HG03558 (cell line): ENCODE results near the gene FAM81B.
"Not testable (repeated sequence)": the region's sequence is repeated elsewhere in the genome, so short reads cannot be mapped to it uniquely, and the experiment has no call there.

Experiments
- ATAC-seq: cut with Tn5 transposase; IDR thresholded peaks from one replicate; pipeline ENCODE4 v1.9.1; 2021; ENCODE audit warnings: moderate number of reproducible peaks; ENCODE audit not compliant: unreplicated experiment; ENCODE audit errors: extremely low read depth

The FAM81B gene, protein sequence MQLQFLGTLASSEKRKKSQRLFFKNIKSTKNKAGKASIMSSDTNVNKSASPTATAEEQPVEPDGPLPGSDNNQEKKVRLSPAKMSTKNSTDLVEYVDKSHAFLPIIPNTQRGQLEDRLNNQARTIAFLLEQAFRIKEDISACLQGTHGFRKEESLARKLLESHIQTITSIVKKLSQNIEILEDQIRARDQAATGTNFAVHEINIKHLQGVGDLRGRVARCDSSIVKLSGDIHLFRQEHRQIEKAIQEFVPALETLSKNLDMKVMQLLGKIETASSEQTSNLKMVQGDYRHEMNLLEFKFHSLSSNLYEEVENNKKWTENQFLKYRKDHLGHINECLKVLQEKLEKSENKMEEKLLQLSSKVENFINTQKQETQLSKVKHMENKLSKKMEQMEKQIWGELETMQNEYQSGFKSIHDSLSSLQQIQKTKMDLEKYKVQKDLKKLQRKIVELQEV

DNA sequence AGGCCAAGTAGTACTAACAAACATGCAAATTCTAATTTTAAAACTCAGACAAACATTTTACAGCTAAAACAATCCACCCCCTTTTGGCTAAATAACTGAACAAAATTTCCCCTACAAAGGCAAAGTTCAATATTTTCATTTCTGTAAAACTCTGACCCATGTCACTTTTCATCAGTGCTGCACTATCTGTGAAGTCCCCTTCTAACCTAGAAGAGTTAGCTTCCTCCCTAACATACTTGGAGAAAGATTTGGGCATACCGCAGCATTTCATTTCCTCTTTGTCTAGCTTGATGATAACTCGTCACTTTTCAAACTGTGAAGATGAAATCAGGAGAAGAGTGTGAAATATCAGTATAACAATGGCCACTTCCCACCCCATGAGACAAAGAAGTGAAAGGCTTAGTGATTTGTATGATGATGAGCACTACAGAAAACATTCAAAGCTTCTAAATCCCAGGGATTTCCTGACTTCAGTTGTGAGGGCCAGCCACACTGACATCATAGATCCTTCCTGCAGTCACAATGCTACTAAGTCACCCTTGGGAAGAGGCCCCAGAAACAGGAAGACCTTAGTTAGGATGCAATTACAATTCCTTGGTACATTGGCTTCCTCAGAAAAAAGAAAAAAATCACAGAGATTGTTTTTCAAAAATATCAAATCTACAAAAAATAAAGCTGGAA is at the start of gene FAM81B:
Gene FAM81B (plus strand): TSS at position 555 of the 681 bp plus-strand sequence. CDS start 24 bp downstream, at position 579.
- ATAC-seq, result no peak

DNA sequence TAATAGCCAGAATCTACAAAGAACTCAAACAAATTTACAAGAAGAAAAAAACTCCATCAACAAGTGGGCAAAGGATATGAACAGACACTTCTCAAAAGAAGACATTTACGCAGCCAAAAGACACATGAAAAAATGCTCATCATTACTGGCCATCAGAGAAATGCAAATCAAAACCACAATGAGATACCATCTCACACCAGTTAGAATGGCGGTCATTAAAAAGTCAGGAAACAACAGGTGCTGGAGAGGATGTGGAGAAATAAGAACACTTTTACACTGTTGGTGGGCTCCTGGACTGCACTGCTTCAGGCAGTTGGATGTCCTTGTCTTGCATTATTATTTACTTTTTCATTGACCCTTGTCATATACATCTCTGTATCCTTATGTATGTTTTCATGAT is 49.7 kb upstream of the FAM81B start:
- not testable (repeated sequence) for ATAC-seq

DNA sequence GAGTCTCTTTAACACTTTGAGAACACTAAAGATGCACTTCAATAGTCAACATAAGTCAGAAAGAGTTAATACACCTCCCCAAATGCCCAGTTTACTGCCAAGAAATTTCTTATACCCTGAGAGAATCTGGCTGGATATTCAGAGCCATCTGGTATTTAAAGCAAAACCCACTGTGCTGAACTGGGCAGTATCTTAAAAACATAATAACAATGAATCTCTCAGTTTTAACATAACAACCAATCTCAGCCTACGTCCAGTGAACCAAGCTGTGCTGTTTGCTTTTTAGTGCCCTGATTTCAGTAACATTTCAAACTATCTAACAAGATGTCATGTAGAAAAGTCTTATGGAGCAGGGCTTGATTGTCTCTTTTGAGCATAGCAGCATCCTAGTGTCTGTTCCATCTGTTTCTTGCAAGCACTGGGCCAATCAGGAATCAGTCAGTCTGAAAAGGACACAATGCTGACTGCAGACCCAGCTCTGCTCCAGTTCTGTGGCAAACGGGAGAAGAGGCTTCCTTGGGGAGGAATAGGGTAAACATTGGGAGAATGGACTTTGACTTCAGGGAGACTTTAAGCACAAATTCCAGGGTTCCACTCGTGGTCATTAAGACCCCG is 43.6 kb upstream of the FAM81B start:
- ATAC-seq, result no peak

DNA sequence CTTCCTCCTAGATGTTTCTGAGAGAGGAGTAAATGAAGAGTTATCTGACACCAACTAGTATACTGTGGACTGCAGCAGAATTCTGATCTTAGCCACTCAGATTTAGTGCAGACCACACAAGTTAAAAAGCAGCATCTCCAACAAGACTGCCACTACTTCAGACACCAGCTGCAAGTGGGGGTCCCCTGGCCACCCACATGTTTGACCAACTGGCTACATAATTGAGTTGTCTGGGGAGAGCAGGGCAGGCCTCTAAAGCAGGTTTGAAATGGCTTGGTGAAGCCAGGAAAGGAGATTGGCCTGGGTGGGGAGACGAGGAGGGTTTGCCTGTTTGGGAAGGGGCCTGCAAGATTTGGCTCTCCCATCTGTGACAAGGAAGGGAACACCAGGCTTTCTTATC is 40.5 kb upstream of the FAM81B start:
- no peak for ATAC-seq

DNA sequence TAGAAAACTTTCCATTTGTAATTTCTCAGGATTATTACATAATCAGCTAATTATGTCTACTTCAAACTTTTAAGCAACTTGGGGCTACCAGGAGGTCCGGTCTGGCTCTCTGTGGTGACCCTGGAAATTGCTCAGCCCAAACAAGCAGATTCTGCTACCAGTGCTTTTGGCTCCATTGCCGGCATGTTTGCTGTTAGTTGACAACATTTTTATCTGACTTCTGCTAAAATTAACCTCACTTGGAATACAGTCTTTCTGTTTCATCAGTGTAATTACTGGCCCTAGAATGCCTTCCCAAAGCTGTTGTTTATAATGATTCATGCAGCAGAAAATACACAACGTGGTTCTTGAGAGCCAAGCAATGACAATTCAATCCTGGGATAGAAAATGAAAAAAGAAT is 38.5 kb upstream of the FAM81B start:
- no peak for ATAC-seq

DNA sequence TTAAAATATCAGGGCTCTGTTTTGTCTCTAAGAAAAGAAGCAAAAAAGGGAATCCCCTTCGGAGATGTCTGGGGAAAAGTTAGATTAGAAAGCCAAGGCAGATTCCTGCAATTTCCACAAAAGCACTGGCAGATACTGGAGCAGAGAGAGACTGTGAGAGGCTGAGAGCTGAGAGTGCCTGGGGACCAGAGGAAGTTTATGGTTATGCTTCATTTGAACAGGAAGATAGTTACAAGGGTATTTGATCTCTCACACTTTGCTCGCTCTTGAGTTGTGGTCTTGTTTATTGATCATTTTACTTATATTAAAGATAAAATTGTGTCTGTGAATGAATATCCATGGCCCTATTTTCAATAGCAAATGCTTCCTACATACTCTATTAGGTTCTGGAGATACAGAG is 32.8 kb upstream of the FAM81B start:
- ATAC-seq, result no peak

DNA sequence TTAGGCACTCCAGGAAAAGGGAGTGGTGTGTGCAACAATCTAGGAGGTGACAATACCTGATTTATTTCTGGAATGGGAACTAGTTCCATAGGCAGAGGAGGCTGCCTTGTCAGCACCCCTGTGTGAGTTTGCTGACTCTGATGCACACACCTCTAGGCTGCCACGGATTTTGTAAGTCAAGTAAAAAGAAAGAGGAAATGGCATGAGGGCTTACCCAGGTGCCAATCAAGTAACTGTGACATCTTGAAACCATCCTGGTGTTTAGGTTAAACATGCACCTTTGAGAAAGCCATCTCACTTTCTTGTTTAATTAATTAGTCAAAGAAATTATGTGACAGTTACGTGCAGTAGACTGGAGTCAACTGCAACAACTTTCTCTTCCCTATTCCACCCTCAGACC is 32.3 kb upstream of the FAM81B start:
- ATAC-seq, result no peak

DNA sequence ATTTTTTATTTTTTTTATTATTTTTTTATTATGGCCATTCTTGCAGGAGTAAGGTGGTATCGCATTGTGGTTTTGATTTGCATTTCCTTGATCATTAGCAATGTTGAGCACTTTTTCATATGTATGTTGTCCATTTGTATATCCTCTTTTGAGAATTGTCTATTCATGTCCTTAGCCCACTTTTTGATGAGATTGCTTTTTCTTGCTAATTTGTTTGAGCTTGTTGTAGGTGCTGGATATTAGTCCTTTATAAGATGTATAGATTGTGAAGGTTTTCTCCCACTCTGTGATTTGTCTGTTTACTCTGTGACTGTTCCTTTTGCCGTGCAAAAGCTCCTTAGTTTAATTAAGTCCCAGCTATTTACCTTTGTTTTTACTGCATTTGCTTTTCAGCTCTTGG is 30.5 kb upstream of the FAM81B start:
- ATAC-seq, result not testable (repeated sequence)

DNA sequence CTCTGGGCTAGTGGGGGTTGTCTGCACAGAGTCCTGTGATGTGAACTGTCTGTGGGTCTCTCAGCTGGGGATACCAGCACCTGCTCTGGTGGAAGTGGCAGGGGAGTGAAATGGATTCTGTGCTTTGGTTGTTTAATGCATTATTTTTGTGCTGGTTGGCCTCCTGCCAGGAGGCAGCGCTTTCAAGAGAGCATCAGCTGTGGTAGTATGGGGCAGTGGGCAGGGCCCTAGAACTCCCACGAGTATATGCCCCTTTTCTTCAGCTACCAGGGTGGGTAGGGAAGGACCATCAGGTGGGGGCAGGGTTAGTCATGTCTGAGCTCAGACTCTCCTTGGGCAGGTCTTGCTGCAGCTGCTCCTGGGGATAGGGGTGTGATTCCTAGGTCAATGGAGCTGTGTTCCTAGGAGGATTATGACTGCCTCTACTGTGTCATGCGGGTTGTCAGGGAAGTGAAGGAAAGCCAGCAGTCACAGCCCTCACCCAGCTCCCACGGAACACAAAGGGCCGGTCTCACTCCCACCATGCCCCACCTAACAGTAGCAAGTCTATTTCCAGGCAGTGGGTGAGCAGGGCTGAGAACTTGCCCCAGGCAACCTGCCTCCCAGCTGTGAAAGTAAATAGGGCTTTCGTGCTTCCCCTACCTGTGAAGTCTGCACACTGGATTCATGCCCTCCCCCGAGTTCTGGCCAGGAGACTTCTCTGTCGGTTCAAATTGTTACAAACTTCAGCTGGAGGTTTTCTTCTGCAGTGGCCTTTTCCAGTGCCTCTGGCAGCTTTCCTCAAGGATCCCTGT is 25.7 kb upstream of the FAM81B start:
- ATAC-seq, result no peak

DNA sequence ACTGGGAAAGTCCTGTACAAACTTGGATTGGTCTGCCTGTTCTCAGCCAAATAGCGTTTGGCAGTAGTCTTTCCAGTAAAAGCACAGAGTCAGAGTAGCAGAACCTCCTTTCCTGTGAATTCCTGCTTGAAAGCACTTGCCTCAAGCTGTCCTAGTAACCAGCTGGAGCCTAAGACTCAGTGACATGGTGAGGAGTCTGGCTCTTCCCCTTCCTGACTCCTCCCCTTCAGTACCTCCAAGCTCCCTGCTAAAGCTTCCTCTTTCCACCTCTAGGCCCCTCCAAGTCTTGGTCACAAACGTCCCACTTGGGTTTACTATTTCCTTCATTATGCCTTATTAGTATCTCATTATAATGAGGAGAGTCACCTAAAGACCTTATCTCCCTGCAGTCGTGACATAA is 21.4 kb upstream of the FAM81B start:
- no peak for ATAC-seq

DNA sequence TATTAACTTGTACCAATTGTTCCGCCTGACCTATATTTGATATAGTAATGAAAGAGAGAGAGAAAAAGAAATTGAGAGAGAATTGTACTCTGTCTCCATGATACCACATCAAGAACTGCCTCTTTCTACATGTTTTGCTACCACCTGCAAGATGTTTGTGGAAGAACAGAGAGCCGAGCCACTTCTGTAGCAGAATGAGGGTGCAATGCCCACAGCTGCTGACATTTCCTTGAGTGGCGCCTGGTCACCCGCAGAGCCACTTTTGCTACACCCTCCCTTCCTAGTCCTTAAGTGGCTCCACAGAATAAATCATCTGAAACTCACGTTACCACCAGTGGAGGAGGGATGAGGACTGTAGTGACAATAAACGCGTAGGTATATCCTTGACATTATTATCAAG is 17.1 kb upstream of the FAM81B start:
- no peak for ATAC-seq

DNA sequence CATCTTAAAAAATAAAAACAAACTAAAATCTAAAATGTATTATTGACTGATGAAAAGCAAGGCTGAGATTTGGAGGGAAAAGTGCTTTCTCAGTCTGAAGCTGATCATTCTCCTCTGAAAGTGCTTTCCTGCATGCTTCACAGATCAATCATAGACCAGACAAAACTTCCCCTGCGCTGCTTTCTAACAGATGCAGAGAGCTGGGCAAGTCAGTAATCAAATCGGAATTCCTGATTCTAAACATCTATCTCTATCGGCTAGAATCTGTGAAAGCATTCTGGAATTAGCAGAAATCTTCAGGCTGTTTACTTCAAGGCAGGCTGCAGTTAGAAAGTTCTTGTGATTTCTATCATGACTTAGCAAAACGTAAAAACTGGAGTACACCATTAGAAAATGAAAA is 15.6 kb upstream of the FAM81B start:
- no peak for ATAC-seq

DNA sequence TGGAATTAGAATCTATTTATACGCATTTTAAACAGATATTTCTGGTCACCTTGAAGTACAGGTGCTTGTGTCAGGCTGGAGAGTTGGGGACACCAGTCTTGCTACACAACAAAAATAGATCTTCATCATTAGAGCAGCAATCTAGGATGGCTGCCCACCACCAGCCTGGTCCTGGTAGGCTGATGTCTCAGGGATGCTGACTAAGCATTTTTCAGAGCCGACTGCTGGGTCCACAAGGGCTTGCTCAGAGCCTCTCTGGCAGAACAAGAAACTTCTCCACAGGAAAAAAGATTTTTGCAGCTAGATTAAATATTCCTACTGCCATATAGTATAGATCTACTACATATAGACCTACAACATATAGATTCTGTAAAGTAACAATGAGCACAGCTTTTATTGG is 12.0 kb upstream of the FAM81B start:
- no peak for ATAC-seq

DNA sequence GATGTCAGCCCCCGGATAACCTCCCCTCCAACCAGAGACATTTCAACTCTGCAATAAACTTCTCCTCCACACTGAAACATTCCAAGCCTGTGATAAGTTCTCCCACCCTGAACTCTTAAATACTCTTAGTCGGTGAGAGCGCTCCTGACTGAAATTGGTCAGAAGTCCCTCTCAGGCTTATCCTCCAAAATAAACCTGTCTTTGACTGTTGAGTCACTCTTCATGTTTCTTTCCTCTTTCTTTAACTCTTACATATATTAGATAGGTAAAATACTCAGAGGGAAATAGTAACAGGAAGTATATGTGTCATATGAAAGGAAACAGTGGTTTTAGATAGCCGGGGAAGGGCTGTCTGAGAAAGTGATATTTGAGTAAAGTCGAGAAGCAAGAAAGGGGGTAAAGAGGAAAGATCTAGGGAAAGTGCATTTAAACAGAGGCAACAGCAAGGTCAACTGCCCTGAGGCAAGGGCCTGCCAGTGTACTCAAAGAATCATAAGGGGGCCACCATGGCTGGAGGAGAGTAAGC is 11.0 kb upstream of the FAM81B start:
- ATAC-seq, result no peak

DNA sequence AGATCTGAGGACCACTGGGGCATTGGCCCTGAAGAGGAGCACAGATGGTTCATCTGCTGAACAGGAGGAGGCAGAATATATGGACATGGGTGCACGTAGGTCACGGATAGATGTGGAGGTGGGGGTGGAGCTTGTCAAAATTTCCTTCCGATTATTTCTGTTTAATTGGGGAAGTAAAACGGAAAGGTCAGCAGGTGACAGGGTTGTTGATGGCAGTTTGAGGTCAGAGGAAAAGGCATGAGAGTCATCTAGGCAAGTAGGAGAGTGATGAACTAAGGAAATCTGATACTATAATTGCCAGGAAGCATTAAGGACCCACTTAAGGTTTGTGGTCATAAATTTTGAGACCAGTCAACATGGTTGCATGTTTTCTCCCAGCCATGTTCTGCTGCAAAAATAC is 8.4 kb upstream of the FAM81B start:
- no peak for ATAC-seq

DNA sequence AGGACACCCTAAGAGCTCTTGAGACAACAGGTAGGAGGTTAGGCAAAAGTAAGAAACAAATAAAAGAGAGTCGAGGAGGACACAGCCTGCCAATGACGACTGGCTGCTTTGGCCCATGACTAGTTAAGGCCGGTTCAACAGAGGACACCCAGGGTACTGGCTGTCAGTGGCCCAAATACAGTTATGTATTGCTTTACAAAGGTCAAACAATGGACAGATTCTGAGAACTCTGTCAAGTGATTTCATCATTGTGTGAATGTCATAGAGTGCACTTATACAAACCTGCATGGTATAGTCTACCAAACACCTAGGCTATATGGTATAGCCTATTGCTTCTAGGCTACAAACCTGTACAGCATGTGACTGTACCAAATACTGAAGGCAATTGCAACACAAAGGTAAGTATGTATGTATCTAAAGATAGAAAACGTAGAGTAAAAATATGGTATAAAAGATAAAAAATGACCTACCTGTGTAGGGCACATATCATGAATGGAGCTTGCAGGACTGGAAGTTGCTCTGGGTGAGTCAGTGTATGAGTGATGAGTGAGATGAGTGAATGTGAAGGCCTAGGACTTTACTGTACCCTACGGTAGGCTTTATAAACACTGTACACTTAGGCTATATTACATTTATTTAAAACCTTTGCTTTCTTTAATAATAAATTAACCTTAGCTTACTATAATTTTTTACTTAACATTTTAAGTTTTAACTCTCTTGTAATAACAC is 6.5 kb upstream of the FAM81B start:
- no peak for ATAC-seq

DNA sequence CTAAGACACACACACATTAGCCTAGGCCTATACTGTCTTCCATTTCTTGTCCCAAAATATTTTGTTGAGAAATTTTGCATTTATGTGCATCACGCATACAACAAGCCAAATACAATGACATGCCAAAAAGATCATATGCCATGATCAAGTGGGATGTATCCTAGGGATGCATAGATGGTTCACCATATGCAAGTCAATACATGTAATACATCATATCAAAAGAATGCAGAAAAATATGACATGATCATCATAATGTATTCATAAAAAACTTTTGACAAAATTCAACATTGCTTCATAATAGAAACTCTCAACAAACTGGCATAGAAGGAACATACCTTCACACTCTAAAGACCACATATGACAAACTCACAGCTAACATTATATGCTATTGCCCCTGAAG is 5.8 kb upstream of the FAM81B start:
- ATAC-seq, result no peak

DNA sequence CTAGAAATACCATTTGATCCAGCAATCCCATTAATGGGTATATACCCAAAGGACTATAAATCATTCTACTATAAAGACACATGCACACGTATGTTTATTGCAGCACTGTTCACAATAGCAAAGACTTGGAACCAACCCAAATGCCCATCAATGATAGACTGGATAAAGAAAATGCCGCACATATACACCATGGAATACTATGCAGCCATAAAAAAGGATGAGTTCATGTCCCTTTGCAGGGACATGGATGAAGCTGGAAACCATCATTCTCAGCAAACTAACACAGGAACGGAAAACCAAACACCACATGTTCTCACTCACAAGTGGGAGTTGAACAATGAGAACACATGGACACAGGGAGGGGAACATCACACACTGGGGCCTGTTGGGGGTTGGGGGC is 799 bp downstream of the FAM81B start:
- ATAC-seq, result not testable (repeated sequence)

DNA sequence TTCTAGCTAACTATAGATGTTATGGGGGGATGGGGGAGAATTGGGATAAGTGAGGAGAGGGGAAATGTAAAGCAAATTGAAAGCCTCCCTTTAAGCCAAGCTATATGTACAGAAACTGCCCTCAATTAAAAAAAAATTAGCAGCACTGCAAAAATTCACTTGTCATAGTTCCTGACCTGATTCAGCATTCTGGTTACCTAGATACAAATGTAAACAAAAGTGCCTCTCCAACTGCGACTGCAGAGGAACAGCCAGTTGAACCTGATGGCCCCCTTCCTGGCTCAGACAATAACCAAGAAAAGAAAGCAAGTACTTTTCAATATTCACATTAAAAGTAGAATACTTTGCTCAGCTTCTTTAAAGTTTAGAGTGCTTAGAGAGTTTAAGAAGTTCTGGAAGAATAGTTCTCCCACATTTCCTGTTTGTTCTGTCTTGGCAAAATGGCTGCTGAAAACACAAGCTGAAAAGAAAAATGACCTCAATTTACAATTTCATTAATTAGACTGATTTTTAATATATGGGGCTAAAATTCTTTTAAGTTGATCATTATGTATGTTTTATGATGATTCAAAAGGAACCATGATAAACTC is 1.5 kb downstream of the FAM81B start:
- no peak for ATAC-seq
